GM21529 (cell line): ENCODE results near the gene CES1.
"Not testable (repeated sequence)": the region's sequence is repeated elsewhere in the genome, so short reads cannot be mapped to it uniquely, and the experiment has no call there.

ENCODE experiments used
- ATAC-seq: cut with Tn5 transposase; IDR thresholded peaks from one replicate; pipeline ENCODE4 v1.9.1; 2021; ENCODE audit not compliant: unreplicated experiment

The CES1 gene

DNA sequence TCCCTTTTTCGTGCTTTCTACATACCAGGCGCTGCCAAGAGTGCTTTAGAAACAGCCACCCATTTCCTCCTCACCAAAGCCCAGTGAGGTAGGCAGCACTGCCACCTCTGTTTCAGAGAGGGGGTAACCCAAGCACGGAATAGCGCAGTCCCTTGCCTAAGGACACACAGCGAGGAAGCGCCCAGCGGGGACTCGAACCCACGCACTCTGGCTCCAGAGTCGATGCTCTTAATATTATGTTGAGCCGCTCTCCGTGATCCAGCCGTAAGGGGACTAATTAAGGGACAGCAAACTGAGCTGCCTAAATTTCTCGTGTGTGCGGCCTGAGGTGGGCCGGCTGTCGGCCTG is 497 bp downstream of the CES1 start:
- no peak for ATAC-seq

- no peak for ATAC-seq
These were observed 2.1 kb downstream of the CES1 start for GRCh38 chr16:55830658-55831294.

DNA sequence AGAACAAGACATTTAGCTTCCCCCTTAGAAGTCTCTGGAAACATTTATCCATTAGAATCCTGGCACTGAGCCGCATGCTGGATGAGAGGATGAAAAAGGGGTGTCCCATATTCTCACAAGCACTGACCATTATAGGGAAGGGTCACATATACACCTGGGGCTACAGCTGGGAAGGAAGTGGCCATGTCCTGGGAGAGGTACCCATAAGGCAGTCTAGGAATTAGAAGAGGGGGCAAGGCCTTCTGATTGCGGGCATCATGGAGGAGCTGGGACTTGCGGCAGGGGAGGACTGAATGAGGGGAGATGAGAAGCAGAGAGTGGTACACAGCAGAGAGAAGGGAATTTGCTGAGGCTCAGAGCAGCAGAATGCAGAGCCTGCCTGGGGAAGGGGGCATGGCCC is 3.7 kb downstream of the CES1 start:
- not testable (repeated sequence) for ATAC-seq

- ATAC-seq = no peak
These were observed 4.2 kb downstream of the CES1 start for GRCh38 chr16:55828680-55829079.

- no peak for ATAC-seq
These were observed 7.7 kb downstream of the CES1 start for GRCh38 chr16:55825115-55825728.

DNA sequence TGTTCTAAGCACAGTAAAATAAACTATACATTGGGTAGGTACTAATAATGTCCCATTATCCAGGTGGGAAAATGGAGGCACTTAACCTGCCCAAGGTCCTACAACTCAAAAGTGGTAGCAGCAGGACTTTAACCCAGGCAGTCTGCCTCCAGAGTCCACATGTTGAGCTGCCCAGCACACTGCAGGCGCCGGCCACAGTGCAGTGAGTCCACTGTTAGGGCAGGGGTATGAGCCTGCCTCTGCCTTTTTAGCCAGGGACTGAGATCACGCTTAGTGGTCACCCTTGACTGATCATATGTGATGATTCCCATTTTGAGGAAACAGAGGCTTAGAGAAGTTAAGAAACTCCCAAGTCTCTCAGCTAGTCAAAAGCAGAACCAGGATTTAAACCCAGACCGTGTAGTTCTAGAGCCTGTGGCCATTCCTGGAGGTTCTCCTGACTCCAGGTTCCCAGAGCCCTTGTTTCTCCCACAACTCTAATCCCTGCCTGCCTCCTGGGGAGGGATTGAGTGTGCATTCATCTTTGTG is 8.4 kb downstream of the CES1 start:
- ATAC-seq = no peak

GRCh38 chr16:55822280-55822810 is 10.6 kb downstream of the CES1 start:
- no peak for ATAC-seq

- no peak for ATAC-seq
These were observed 11.7 kb downstream of the CES1 start for GRCh38 chr16:55821210-55821609.

GRCh38 chr16:55820615-55821014 is 12.3 kb downstream of the CES1 start:
- no peak for ATAC-seq

- no peak for ATAC-seq
These were observed 15.5 kb downstream of the CES1 start for GRCh38 chr16:55817236-55817912.

DNA sequence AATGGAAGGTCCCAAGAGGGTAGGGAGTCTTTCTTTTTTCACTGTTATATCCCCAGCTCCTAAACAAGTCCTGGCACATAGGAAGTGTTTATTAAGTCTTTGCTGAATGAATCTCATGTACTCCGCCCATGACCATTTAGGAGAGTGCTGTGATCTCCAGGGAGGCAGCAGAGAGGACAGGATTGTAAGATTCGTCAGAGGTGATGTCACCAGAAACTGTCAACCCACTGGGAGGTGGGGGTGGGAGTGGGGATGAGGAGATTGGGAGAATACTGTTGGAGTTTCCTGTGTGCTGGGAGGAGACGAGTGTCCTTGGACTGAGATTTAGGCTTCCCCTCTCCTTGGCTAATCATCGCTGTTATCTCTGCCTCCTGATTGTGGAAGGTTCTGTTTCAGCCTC is 16.7 kb downstream of the CES1 start:
- ATAC-seq = not testable (repeated sequence)

- no peak for ATAC-seq
These were observed 17.6 kb downstream of the CES1 start for GRCh38 chr16:55815320-55815719.

- not testable (repeated sequence) for ATAC-seq
These were observed 18.7 kb downstream of the CES1 start for GRCh38 chr16:55814174-55814573.

GRCh38 chr16:55813730-55814129 is 19.2 kb downstream of the CES1 start:
- ATAC-seq = not testable (repeated sequence)

DNA sequence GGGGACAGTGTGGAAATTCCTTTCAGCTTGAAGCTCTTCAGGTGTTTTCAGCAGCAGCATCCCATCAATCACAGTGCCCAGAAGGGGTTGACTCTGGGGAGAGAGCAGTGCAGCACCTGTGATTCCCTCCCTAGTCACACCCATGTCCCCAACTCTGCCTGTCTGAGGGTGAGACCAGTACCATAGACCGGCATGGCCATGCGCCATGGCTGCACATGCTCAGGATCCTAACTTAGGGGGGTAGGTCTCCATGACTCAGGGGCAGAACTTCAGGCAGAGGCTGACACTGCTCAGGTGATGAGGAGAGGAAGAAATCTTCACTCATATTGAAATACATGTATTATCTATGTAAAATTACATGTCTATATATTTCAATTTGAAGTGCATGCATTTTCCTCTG is 19.9 kb downstream of the CES1 start:
- no peak for ATAC-seq

DNA sequence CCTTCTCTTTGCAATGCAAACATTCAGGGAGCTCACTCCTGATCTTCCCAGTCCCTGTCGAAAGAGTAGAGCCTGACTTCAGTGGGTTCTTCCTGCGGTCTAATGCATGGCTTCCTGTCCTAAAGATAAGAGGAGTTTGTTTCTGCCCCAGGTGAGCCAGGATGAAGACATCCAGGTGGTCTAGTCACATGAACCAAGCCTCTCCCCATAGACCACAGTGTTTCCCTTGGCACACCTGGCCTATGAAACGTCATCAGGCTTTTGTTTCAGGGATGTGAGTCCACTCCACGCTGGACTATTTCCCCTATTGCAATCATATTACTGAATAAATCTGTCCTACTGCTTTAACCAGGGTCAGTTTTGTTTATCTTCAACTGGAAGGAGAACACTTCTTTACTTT is 21.1 kb downstream of the CES1 start:
- no peak for ATAC-seq

DNA sequence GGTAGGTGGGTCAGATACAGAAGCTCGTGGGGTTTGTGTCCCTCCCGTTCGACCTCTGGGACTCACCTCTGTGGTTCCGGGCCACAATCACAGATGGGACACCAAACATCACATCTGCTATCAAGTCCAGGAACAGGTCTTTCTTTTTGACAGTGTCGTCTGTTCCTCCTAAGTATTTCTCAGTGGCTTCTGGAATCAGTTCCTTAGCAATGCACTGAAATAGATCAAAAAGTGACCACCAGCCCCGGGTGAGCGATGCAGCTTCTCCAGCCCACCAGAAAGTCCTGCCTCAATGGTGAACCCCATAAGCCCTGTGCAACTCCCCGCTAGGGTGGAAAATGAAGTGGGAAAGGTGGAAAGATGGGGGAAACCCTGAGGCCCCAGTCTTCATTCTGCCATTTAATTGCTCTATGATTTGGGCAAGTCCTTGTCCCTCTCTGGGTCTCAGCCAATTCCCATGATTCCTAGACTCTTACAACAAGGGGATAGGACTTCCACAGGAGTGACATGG is 22.4 kb downstream of the CES1 start:
- no peak for ATAC-seq

DNA sequence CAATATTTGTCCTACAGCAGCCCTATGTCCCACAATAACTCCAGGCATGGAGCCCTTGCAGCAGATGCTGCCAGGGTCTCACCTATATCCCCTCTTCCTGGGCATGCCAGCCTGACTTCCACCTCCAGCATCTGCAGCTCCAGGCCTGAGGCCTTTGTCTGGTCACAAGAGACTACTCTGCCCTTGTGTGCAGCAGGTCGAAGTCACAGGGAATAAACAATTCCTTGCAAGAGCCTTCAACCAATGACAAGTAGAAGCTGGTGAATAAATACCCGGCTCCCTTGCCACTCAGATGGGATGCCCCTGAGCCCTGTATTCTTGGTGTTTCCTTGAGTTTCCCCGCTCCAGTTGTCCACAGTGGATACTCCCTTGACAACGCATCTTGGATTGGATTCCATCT is 23.0 kb downstream of the CES1 start:
- ATAC-seq = no peak

- ATAC-seq = no peak
These were observed 23.5 kb downstream of the CES1 start for GRCh38 chr16:55809386-55809785.

- ATAC-seq = not testable (repeated sequence)
These were observed 24.6 kb downstream of the CES1 start for GRCh38 chr16:55808286-55808685.

GRCh38 chr16:55805104-55805503 is 27.8 kb downstream of the CES1 start:
- not testable (repeated sequence) for ATAC-seq

DNA sequence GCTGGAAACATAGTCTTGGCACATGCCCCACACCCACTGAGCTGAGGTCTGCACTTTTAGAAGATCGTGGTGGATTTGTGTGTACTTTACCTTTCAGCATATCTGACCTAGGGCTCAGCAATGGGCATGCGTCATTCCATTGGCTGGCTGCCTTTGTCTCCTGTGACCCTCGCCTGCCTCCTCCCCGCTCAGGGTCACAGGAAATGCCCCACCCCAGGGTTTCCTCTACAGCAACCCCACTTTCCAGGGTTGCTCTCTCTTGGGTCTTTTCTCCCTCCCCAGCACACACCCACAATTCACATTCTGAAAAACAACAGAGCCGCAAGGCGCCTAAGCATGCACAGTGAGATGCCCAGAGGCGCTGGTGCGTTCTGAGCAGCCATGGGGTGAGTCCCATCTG is 29.2 kb downstream of the CES1 start:
- not testable (repeated sequence) for ATAC-seq
